Measurements from ENCODE around the gene CEP170.
"Not testable (repeated sequence)": the region's sequence is repeated elsewhere in the genome, so short reads cannot be mapped to it uniquely, and the experiment has no call there.

DNA sequence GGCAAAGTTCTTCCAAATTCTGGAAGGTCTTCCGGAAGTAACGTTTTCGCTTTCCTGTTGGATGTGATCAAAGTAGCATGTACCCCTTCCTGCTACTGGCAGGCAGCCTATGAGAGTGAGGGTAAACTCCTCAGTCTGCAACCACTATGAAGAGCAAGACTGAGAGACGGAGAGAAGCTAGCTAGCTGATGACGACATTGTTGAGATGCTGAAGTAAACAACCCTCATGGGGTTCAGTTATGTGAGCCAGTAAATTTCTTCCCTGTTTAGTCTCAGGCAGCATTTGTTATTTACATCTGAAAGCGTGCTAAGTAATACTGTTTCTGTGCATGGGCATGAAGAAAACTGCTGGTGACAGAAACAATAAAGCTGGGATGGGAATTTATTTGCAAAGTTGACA lies 57.6 kb downstream of the CEP170 start:
- TF ChIP-seq CTCF (IDR thresholded peaks at IDR 0.05; ENCODE audit: low read depth, low read length); EZH2phosphoT487 (IDR thresholded peaks at IDR 0.05; ENCODE audit: low read depth): not testable (repeated sequence)
